ENCODE results near the gene FOXA3.

DNA sequence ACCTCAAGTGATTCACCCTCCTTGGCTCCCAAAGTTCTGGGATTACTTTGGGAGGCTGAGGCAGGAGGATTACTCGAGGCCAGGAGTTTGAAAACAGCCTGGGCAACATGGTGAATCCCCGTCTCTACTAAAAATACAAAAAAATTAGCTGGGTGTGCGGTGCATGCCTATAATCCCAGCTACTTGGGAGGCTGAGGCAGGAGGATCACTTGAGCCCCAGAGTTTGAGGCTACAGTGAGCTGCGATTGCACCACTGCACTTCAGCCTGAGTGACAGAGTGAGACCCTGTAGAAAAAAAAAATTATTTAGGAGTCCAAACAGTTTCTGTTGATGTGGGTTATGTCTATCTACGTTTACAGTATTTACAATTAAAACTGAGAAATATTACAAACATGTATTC is 6.7 kb downstream of the FOXA3 start:
- no peak for TF ChIP-seq CTCF (IDR thresholded peaks at IDR 0.05; ENCODE audit: insufficient read depth, low read depth, low read length)
- no peak for TF ChIP-seq EZH2 (IDR thresholded peaks at IDR 0.05; ENCODE audit: insufficient read depth, low read length)
